Retina (tissue), 1 donor: ENCODE data around the gene SPEM1.
"Not testable (repeated sequence)": the region's sequence is repeated elsewhere in the genome, so short reads cannot be mapped to it uniquely, and the experiment has no call there.

ENCODE experiments used
- DNase-seq: peaks from one replicate; pipeline ENCODE4 v3.0.0-alpha.2; 2016

The SPEM1 gene

GRCh38 chr17:7443499-7444485 is 23.7 kb downstream of the SPEM1 start:
- no peak for DNase-seq

- peak; percentile 74 for DNase-seq
Observed at GRCh38 chr17:7444682-7445618, 24.8 kb downstream of the SPEM1 start, which contains the start of gene CHRNB1. Gene CHRNB1 (plus strand): TSS chr17:7445061. CDS start chr17:7445128, 67 bp downstream.

GRCh38 chr17:7445619-7445968 is 25.5 kb downstream of the SPEM1 start:
- no peak for DNase-seq

- no peak for DNase-seq
Observed at GRCh38 chr17:7448461-7448860, 28.3 kb downstream of the SPEM1 start.

GRCh38 chr17:7459961-7460545 is 39.9 kb downstream of the SPEM1 start:
- no peak for DNase-seq

GRCh38 chr17:7460850-7461660 is 40.9 kb downstream of the SPEM1 start:
- DNase-seq: no peak

- DNase-seq: no peak
Observed at GRCh38 chr17:7462474-7463371, 42.6 kb downstream of the SPEM1 start.

- no peak for DNase-seq
Observed at GRCh38 chr17:7463372-7463846, 43.3 kb downstream of the SPEM1 start.

- no peak for DNase-seq
Observed at GRCh38 chr17:7464081-7464480, 44.0 kb downstream of the SPEM1 start.

GRCh38 chr17:7465597-7466275 is 45.6 kb downstream of the SPEM1 start:
- no peak for DNase-seq

- no peak for DNase-seq
Observed at GRCh38 chr17:7466318-7466638, 46.2 kb downstream of the SPEM1 start.

- DNase-seq: no peak
Observed at GRCh38 chr17:7466639-7467341, 46.7 kb downstream of the SPEM1 start.

GRCh38 chr17:7467498-7467897 is 47.4 kb downstream of the SPEM1 start:
- DNase-seq: no peak

GRCh38 chr17:7468290-7468689 is 48.2 kb downstream of the SPEM1 start:
- DNase-seq: no peak

GRCh38 chr17:7468804-7469389 is 48.8 kb downstream of the SPEM1 start:
- DNase-seq: no peak

GRCh38 chr17:7469843-7470242 is 49.7 kb downstream of the SPEM1 start:
- not testable (repeated sequence) for DNase-seq

- DNase-seq: not testable (repeated sequence)
Observed at GRCh38 chr17:7470457-7470973, 50.4 kb downstream of the SPEM1 start.
